ENCODE measurements around the gene MMP15.
"Not testable (repeated sequence)": the region's sequence is repeated elsewhere in the genome, so short reads cannot be mapped to it uniquely, and the experiment has no call there.

The MMP15 gene

GRCh38 chr16:58025351-58026138 lies at the start of gene MMP15:
MMP15 (plus strand) TSS chr16:58025754; CDS start chr16:58026351, 597 bp downstream.
- DNase-seq: peak; percentile 41

GRCh38 chr16:57976331-57976796 lies 49.2 kb upstream of the MMP15 start:
- DNase-seq: no peak

GRCh38 chr16:57977418-57978069 lies 48.0 kb upstream of the MMP15 start:
- DNase-seq: no peak

- not testable (repeated sequence) for DNase-seq
Observed at GRCh38 chr16:57978070-57978465, 47.5 kb upstream of the MMP15 start.

GRCh38 chr16:57979006-57979585 lies 46.5 kb upstream of the MMP15 start:
- no peak for DNase-seq

GRCh38 chr16:57981636-57982035 lies 43.9 kb upstream of the MMP15 start:
- DNase-seq: no peak

- DNase-seq: no peak
Observed at GRCh38 chr16:57982385-57982784, 43.2 kb upstream of the MMP15 start.

- DNase-seq: peak; percentile 84
Observed at GRCh38 chr16:57984443-57985203, 40.9 kb upstream of the MMP15 start.

- DNase-seq: no peak
Observed at GRCh38 chr16:57985204-57986181, 40.1 kb upstream of the MMP15 start.

GRCh38 chr16:57986196-57986595 lies 39.4 kb upstream of the MMP15 start:
- no peak for DNase-seq

GRCh38 chr16:57987441-57988177 lies 37.9 kb upstream of the MMP15 start:
- no peak for DNase-seq

- no peak for DNase-seq
Observed at GRCh38 chr16:57988929-57989328, 36.6 kb upstream of the MMP15 start.

- DNase-seq: no peak
Observed at GRCh38 chr16:57991551-57992059, 33.9 kb upstream of the MMP15 start.

GRCh38 chr16:57992084-57992483 lies 33.5 kb upstream of the MMP15 start:
- no peak for DNase-seq

GRCh38 chr16:57993438-57993837 lies 32.1 kb upstream of the MMP15 start:
- no peak for DNase-seq

- no peak for DNase-seq
Observed at GRCh38 chr16:57993897-57994296, 31.7 kb upstream of the MMP15 start.

GRCh38 chr16:57994361-57994760 lies 31.2 kb upstream of the MMP15 start:
- DNase-seq: no peak

- DNase-seq: peak; percentile 54
Observed at GRCh38 chr16:57994778-57995177, 30.8 kb upstream of the MMP15 start.

GRCh38 chr16:57995721-57996405 lies 29.7 kb upstream of the MMP15 start:
- no peak for DNase-seq

All from activated gamma-delta T cell treated with Interleukin-2 at 50 U/mL for 16 hours (primary cell).